Measurements from ENCODE around the gene SGCA.

Gene SGCA

DNA sequence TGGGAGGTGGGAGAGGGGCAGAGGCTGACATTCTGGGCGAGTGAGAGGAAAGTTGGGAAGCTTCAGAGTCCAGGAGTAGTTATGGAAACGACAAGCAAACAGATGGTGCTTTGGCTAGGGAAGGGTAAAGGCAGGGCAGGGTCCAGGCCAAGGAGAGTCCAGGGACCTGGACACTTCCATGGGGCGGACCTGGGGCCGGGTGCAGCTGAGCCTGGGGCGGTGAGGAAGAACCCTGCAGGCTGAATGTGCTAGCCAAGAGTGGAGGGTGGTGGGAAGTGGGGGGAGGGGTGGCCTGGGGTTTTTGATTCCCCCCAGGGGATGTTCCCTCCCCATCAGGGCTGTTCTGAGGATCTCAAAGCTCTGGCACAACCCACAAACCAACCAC, 18.0 kb upstream of the SGCA start:
- TF ChIP-seq, protein P1, sequence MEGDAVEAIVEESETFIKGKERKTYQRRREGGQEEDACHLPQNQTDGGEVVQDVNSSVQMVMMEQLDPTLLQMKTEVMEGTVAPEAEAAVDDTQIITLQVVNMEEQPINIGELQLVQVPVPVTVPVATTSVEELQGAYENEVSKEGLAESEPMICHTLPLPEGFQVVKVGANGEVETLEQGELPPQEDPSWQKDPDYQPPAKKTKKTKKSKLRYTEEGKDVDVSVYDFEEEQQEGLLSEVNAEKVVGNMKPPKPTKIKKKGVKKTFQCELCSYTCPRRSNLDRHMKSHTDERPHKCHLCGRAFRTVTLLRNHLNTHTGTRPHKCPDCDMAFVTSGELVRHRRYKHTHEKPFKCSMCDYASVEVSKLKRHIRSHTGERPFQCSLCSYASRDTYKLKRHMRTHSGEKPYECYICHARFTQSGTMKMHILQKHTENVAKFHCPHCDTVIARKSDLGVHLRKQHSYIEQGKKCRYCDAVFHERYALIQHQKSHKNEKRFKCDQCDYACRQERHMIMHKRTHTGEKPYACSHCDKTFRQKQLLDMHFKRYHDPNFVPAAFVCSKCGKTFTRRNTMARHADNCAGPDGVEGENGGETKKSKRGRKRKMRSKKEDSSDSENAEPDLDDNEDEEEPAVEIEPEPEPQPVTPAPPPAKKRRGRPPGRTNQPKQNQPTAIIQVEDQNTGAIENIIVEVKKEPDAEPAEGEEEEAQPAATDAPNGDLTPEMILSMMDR (IDR thresholded peaks at IDR 0.05; ENCODE audit: insufficient read depth, low read length, poor library complexity, severe bottlenecking) = no peak
- no peaks in the 10 kb centered on the region for H3K27me3 ChIP-seq (replicated peaks; ENCODE audit: control insufficient read depth, insufficient read depth, low read length)
- H3K36me3 ChIP-seq (ENCODE audit: control insufficient read depth, insufficient read depth, low read length) = peaks cover 26% of the 10 kb centered on the region
- H3K4me3 ChIP-seq (replicated peaks; ENCODE audit: low read depth, low read length) = peak overlapping the region; percentile 92
- DNase-seq (ENCODE audit: extremely low read depth, insufficient read length) = no peak

DNA sequence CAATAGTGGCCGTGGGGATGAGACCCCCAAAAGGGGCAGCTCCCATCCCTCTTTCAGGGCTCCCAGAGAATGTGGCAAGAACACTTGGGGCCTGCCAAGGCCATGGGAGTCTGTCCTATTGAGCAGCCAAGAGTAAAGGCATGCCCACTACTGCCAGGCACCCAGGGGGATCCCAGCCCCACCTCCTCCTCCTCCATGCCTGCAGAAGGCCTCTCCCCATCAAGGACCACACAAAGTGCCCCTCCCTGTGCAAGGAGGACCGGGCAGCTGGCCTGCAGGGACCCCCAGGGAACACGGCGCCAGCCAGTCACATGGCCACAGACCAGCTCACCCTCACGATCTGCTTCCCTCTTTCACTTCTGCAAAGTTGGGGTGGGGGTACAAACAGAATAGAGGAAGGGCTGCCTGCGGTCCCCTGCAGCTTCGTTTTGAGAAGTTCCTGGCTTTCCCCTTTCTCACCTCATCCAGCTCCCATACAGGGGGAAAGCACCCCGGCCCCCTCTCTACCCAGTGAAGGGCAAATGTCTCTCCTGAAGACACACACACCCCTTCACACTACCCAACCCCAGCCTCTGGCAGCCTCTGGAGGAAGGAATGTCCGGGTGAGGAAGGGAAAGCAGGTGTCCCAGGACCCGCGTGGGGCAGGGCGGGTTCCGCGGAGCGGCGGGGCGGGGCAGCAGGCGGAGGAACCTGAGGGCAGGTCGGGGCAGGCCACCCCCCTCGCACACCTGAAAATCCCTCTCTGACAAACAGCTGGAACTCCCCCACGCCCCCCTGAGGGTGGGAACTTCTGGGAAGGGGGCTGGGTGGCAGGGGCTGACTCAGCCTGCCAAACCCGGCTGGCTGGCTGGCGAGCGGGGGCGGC, 17.3 kb upstream of the SGCA start:
- DNase-seq (ENCODE audit: extremely low read depth, insufficient read length) = peak; percentile 88
- Histone ChIP-seq H3K4me3 (replicated peaks; ENCODE audit: low read depth, low read length) (peak overlapping the region; percentile 92), H3K27me3 (replicated peaks; ENCODE audit: control insufficient read depth, insufficient read depth, low read length) (no peaks in the 10 kb centered on the region), H3K36me3 (ENCODE audit: control insufficient read depth, insufficient read depth, low read length) (peaks cover 24% of the 10 kb centered on the region)
- TF ChIP-seq, protein P1 (IDR thresholded peaks at IDR 0.05; ENCODE audit: insufficient read depth, low read length, poor library complexity, severe bottlenecking) = no peak

DNA sequence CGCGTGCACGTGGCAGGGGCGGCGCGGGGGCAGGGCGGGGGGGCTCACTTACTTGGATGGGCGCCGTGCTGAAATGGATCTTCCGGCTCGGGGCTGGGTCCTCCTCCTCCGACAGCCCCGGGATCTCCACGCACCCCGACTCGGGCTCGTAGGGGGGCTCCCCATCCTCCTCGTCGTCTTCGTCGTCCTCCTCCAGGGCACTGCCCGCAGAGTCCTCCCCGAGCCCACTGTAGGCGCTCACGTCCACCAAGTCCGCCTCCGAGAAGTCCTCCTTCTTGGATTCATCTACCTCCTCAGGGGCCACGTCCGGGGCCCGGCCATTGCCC, 16.8 kb upstream of the SGCA start:
- peaks cover 19% of the 10 kb centered on the region for H3K36me3 ChIP-seq (ENCODE audit: control insufficient read depth, insufficient read depth, low read length)
- TF ChIP-seq, protein P1 (IDR thresholded peaks at IDR 0.05; ENCODE audit: insufficient read depth, low read length, poor library complexity, severe bottlenecking) = no peak
- no peak for DNase-seq (ENCODE audit: extremely low read depth, insufficient read length)
- H3K4me3 ChIP-seq (replicated peaks; ENCODE audit: low read depth, low read length) = peak overlapping the region; percentile 92
- H3K27me3 ChIP-seq (replicated peaks; ENCODE audit: control insufficient read depth, insufficient read depth, low read length) = no peaks in the 10 kb centered on the region

DNA sequence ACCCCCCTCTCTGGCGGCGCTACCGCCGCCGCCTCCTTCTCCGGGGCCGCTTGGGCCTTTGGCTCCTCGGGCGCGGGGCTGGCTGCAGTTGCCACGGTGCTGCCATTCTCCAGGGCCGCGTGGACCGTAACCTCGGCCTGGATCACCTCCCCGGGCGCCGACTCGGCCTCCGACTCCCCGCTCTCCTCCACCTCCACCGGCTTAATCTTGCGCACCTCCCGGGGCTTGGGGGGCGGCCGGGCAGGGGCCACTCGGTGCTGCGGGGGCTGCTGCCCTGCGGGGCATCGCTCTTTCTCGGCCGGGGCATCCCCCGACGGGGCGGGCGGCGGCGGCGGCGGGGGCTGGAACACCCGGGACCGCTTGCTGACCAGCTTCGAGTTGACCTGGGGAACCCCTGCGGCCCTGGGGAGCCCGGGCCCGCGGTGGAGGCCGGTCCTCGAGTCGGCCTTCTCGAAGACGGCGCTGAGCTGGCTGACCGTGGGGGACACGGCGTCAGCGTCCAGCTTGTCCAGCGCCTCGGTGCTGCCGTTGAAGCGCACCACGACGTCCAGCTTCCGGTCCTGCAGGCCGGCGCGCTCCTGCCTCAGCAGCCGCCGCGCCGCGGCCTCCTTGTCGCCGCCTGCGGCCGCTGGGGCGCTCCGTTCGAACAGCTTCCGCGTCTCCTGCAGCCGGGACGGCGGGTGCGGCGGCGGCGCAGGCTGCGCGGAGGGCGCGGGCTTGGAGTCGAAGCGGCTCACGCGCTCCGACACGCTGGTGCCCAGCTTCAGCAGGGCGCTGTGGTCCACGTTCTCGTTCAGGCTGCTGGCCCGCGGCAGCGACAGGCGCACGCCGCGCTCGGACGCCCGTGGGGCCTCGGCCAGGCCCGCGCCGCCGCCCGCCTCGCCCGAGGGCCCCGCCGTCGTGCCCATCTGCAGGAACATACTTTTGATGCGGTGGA, 16.1 kb upstream of the SGCA start:
- H3K4me3 ChIP-seq (replicated peaks; ENCODE audit: low read depth, low read length) = peak overlapping the region; percentile 92
- no peaks in the 10 kb centered on the region for H3K27me3 ChIP-seq (replicated peaks; ENCODE audit: control insufficient read depth, insufficient read depth, low read length)
- peak; percentile 73 for DNase-seq (ENCODE audit: extremely low read depth, insufficient read length)
- H3K36me3 ChIP-seq (ENCODE audit: control insufficient read depth, insufficient read depth, low read length) = peaks cover 13% of the 10 kb centered on the region
- TF ChIP-seq, protein P1 (IDR thresholded peaks at IDR 0.05; ENCODE audit: insufficient read depth, low read length, poor library complexity, severe bottlenecking) = no peak

DNA sequence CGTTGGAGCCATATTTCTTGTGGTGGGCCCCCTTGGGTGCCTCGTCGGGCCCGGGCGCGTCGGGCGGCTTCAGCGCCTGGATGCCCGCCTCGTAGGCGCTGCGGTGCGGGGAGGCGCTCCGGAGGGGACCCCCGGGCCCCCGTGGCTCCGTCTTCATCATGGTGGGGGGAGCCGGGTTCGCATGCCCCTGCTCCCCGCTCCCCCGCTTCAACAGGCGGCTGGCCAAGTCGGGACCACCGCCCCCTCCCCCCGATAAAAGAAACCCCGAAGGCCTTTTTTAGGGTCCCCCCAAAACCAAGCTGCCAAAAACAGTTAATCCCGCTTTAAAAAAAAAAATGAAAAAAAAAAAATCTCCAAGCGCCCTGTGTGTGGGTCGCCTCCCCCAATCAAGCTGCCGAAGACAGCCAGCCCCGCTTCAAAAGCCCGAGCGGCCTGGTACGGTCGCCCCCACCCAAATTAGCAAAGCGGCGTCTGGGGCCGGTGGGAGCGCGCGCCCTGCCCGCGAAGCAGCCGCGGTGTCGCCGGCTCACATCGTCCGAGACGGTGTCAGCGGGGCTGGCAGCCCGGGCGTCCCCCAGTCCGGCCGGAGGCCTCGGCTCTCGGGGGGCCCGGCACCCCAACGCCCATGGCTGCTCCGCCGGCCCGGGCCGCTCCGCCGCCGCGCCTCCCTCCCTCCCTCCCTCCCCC, 15.3 kb upstream of the SGCA start, which contains the start of gene PPP1R9B:
Gene PPP1R9B (minus strand): TSS at position 324 of the 687 bp plus-strand sequence. CDS start 164 bp downstream, at position 160.
- Histone ChIP-seq H3K36me3 (ENCODE audit: control insufficient read depth, insufficient read depth, low read length) (peaks cover 6% of the 10 kb centered on the region), H3K27me3 (replicated peaks; ENCODE audit: control insufficient read depth, insufficient read depth, low read length) (no peaks in the 10 kb centered on the region), H3K4me3 (replicated peaks; ENCODE audit: low read depth, low read length) (peak within 1 kb of the TSS; percentile 92)
- TF ChIP-seq, protein P1 (IDR thresholded peaks at IDR 0.05; ENCODE audit: insufficient read depth, low read length, poor library complexity, severe bottlenecking) = no peak
- DNase-seq (ENCODE audit: extremely low read depth, insufficient read length) = no peak
